ENCODE measurements around the gene ASB16. TPM values are rescaled to one million over a fixed set of nuclear protein-coding genes. Genes with fewer than 3 reads are reported as not detected.

The ASB16 gene
- total and polyA plus RNA-seq, 9 of the 15 experiments (the other 6 are each of a cell fraction or from before 2014, with no cell fraction given) = 0.03 to 0.07 TPM; not detected in 7

DNA sequence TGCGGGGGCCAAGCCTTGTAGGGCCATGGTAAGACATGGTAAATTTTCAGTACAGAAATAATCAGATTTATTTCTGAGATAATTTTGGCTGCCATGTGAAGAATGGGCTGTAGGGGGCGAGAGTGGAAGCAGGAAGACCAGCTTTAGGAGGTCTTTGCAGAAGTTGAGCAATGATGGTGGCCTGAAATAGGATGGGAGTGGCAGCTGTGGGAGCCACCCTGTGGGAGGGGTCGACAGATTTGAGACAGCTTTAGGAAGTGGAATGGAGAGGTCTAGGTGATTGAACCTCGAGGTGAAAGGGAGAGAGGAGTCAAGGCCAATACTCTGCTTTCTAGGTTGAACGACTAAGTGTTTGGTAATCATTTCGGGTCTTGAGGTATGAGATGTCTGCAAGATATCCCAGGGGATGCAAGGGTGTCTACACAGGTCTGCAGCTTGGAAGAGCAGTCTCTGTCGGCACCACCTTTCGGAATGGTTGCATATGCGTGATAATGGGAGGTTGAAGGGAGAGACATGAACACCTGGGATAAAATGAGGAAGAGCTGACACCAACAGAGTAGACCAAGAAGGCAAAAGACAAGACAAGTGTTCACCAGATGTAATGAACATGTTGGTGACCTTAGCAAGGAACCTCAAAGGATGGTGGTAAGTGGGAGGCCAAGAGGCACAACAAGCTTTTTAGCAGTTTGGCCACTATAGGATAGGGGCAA lies 33.4 kb downstream of the ASB16 start (continued):
- TF ChIP-seq CEBPB (tag; IDR thresholded peaks at IDR 0.05) = peak; percentile 95
- TF ChIP-seq ZNF212 (CRISPR knock-in tag; IDR thresholded peaks at IDR 0.05) = no peak
- no peak for TF ChIP-seq SFPQ (IDR thresholded peaks at IDR 0.05; ENCODE audit: low read depth, low read length)
- no peak for TF ChIP-seq NFIC (IDR thresholded peaks at IDR 0.05)
- no peak for TF ChIP-seq POLR2B (IDR thresholded peaks at IDR 0.05; ENCODE audit: low read depth, partially characterized antibody)
- TF ChIP-seq MAX (CRISPR knock-in tag; IDR thresholded peaks at IDR 0.05) = peak; percentile 20; the same call in 1 of the 2 replicates
- TF ChIP-seq ZC3H8 (IDR thresholded peaks at IDR 0.05) = no peak
- no peak for TF ChIP-seq HDGF (IDR thresholded peaks at IDR 0.05)
- no peak for TF ChIP-seq SOX6 (IDR thresholded peaks at IDR 0.05)
- TF ChIP-seq NR2F6 (CRISPR knock-in tag; IDR thresholded peaks at IDR 0.05) = no peak
- TF ChIP-seq BCLAF1 (IDR thresholded peaks at IDR 0.05; ENCODE audit: borderline replicate concordance in 1 of 2, control insufficient read depth in 1 of 2, low read depth in 2 of 2, low read length in 1 of 2) = no peak
- peak; percentile 37; the same call in 1 of the 2 replicates for TF ChIP-seq IRF9 (tag; IDR thresholded peaks at IDR 0.05)
- TF ChIP-seq, protein P1, sequence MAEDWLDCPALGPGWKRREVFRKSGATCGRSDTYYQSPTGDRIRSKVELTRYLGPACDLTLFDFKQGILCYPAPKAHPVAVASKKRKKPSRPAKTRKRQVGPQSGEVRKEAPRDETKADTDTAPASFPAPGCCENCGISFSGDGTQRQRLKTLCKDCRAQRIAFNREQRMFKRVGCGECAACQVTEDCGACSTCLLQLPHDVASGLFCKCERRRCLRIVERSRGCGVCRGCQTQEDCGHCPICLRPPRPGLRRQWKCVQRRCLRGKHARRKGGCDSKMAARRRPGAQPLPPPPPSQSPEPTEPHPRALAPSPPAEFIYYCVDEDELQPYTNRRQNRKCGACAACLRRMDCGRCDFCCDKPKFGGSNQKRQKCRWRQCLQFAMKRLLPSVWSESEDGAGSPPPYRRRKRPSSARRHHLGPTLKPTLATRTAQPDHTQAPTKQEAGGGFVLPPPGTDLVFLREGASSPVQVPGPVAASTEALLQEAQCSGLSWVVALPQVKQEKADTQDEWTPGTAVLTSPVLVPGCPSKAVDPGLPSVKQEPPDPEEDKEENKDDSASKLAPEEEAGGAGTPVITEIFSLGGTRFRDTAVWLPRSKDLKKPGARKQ (CRISPR knock-in tag; IDR thresholded peaks at IDR 0.05) = no peak
- no peak for TF ChIP-seq ILF3 (IDR thresholded peaks at IDR 0.05; ENCODE audit: borderline replicate concordance)
- no peak for TF ChIP-seq FOS (IDR thresholded peaks at IDR 0.05; ENCODE audit: extremely low read depth, insufficient read length)
- TF ChIP-seq KDM5B (IDR thresholded peaks at IDR 0.05; ENCODE audit: insufficient replicate concordance, low read depth, low read length) = peak; percentile 35
- no peak for TF ChIP-seq CSDE1 (IDR thresholded peaks at IDR 0.05)
- TF ChIP-seq ZNF717 (CRISPR knock-in tag; IDR thresholded peaks at IDR 0.05) = no peak
- no peak for TF ChIP-seq TAF7 (tag; IDR thresholded peaks at IDR 0.05)
- TF ChIP-seq NFRKB (IDR thresholded peaks at IDR 0.05; ENCODE audit: low read depth) = no peak
- TF ChIP-seq POLR2H (tag; IDR thresholded peaks at IDR 0.05; ENCODE audit: low read depth) = no peak
- TF ChIP-seq HNRNPH1 (optimal IDR thresholded peaks at IDR 0.05; ENCODE audit: low read depth, low read length) = no peak
